Kidney (tissue), 14 donors: ENCODE data around the gene PIEZO2. TPM values are rescaled to one million over a fixed set of nuclear protein-coding genes. Genes with fewer than 3 reads are reported as not detected.

ENCODE experiments used
- DNase-seq, 5 donors: peaks; one replicate each; pipeline ENCODE4 v3.0.0-alpha.2; 2013 to 2020
- FAIRE-seq: peaks from 2 replicates; lab custom pipeline; 2012; peaks lifted over from hg19 to GRCh38; lab: Jason Lieb, UNC
- H3K27ac ChIP-seq, 2 donors: one replicate each; pipeline ENCODE4 v1.7.0; 2013; ENCODE audit warnings: low read depth in 2 of 2, low read length in 2 of 2, inconsistent platforms in 1 of 2
- H3K27me3 ChIP-seq: one replicate; pipeline ENCODE4 v1.7.1; 2013; ENCODE audit warnings: low read length, inconsistent platforms; ENCODE audit not compliant: control insufficient read depth, insufficient read depth
- H3K36me3 ChIP-seq, 3 donors: one replicate each; pipeline versions ENCODE4 v1.7.0 to v1.7.1; 2013; ENCODE audit warnings: low read length in 3 of 3, control low read depth in 1 of 3, inconsistent platforms in 1 of 3; ENCODE audit not compliant: insufficient read depth in 3 of 3, control insufficient read depth in 2 of 3
- H3K4me1 ChIP-seq, 3 donors: one replicate each; pipeline versions ENCODE4 v1.7.0 to v1.7.1; 2013; ENCODE audit warnings: low read length in 3 of 3, inconsistent platforms in 1 of 3, low read depth in 1 of 3; ENCODE audit not compliant: control insufficient read depth in 2 of 3, insufficient read depth in 2 of 3
- H3K4me3 ChIP-seq, 3 donors: one replicate each; pipeline versions ENCODE4 v1.7.0 to v1.8.1; 2013; ENCODE audit warnings: low read length in 3 of 3, control low read depth in 1 of 3, inconsistent platforms in 1 of 3
- H3K9ac ChIP-seq, 3 donors: one replicate each; pipeline versions ENCODE4 v1.7.0 to v1.7.1; 2013; ENCODE audit warnings: low read length in 3 of 3, control low read depth in 1 of 3, inconsistent platforms in 1 of 3
- H3K9me3 ChIP-seq, 3 donors: one replicate each; pipeline versions ENCODE4 v1.7.0 to v1.7.1; 2013; ENCODE audit warnings: low read length in 3 of 3, control low read depth in 1 of 3, inconsistent platforms in 1 of 3; ENCODE audit not compliant: control insufficient read depth in 2 of 3, insufficient read depth in 1 of 3
- intact Hi-C: fragments of 100-400 bp; cut with DNase I; formaldehyde crosslinking; loops from one replicate; pipeline ENCODE4 v1.11.1; 2022
- polyA plus RNA-seq: library from polyadenylated mRNA; stranded (reverse); fragments of 350-450 nt; fragmentation: Illumina TruSeq; extraction: RNeasy Lipid Tissue Mini Kit (QIAGEN cat#74804); gene quantifications from one replicate; pipeline ENCODE4 v1.2.3, GENCODE V29; 2014; ENCODE audit warnings: low read depth, low replicate concordance; ENCODE audit not compliant: insufficient read depth
- total RNA-seq: library from RNA; stranded (reverse); fragmentation: NEBNext Ultra II Directional; extraction: Animal tissue kit (Norgen Biotek cat#: 25700); gene quantifications from one replicate; pipeline ENCODE4 v1.2.1, GENCODE V29; 2021
- TF ChIP-seq, protein P1 (sequence below): IDR thresholded peaks from 3 replicates; pipeline ENCODE4 v1.5.1; 2012; ENCODE audit warnings: mild to moderate bottlenecking, moderate library complexity, borderline replicate concordance; ENCODE audit not compliant: insufficient read depth; ENCODE audit errors: extremely low read depth
- donor health status: control.
- donor health status: control.
- donor health status: control.
- donor health status: control.
- donor health status: control.
- donor health status: DM: yes; HTN: yes; CAD: no.
- donor health status: Normal renal cell carcinoma (clear cell type).

The PIEZO2 gene
- total and polyA plus RNA-seq, 2 donors from 2014 or later = 1.1 to 4.1 TPM

DNA sequence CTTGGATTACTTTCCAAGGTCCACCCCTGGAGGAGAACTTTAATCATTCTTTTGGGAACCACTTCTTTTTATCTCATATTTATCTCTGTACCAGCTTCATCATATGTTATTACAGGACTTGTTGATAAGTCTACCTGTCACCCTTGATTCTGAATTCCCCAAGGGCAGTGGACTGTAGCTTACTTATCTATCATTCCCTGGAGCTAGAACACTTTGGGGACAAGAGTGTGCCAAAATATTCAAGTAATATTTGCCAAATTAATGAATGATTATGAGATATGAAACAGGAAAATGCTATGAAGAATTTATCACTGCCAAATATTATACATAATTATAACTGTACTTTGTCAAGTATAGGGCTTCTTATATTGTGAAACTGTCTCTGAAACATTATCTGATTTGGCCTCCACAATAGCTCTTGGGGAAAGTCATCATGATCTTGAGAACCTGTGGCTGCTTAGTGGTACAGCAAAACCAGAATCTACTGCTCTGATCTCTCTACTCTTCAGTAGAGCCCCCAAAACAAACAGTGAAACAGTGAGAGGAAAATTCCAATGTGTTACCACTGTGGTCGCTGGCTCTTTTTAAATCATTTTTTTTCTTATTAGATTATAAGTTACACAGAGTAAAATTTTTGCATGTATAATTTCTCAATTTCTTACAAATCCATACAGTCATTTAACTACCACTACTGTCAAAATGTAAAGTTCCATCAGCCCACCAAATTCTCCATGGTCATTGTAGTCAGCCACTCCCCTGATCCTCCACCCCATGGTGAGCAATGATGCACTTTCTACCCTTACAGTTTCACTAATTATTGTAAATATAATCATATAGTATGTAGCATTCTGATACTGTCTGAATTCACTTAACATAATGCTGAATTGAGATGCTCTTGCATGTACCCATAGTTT is 197.5 kb downstream of the PIEZO2 start:
- H3K4me3 ChIP-seq = no peak overlapping the region
- TF ChIP-seq, protein P1, sequence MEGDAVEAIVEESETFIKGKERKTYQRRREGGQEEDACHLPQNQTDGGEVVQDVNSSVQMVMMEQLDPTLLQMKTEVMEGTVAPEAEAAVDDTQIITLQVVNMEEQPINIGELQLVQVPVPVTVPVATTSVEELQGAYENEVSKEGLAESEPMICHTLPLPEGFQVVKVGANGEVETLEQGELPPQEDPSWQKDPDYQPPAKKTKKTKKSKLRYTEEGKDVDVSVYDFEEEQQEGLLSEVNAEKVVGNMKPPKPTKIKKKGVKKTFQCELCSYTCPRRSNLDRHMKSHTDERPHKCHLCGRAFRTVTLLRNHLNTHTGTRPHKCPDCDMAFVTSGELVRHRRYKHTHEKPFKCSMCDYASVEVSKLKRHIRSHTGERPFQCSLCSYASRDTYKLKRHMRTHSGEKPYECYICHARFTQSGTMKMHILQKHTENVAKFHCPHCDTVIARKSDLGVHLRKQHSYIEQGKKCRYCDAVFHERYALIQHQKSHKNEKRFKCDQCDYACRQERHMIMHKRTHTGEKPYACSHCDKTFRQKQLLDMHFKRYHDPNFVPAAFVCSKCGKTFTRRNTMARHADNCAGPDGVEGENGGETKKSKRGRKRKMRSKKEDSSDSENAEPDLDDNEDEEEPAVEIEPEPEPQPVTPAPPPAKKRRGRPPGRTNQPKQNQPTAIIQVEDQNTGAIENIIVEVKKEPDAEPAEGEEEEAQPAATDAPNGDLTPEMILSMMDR = no peak
- intact Hi-C loops = no loop called here
- H3K36me3 ChIP-seq = no peaks in the 10 kb centered on the region
- no peak overlapping the region for H3K9ac ChIP-seq
- H3K27ac ChIP-seq = no peak overlapping the region
- no peak for FAIRE-seq
- H3K27me3 ChIP-seq = no peaks in the 10 kb centered on the region
- DNase-seq = no peak
- no peaks in the 10 kb centered on the region for H3K9me3 ChIP-seq
- no peaks in the 10 kb centered on the region for H3K4me1 ChIP-seq

DNA sequence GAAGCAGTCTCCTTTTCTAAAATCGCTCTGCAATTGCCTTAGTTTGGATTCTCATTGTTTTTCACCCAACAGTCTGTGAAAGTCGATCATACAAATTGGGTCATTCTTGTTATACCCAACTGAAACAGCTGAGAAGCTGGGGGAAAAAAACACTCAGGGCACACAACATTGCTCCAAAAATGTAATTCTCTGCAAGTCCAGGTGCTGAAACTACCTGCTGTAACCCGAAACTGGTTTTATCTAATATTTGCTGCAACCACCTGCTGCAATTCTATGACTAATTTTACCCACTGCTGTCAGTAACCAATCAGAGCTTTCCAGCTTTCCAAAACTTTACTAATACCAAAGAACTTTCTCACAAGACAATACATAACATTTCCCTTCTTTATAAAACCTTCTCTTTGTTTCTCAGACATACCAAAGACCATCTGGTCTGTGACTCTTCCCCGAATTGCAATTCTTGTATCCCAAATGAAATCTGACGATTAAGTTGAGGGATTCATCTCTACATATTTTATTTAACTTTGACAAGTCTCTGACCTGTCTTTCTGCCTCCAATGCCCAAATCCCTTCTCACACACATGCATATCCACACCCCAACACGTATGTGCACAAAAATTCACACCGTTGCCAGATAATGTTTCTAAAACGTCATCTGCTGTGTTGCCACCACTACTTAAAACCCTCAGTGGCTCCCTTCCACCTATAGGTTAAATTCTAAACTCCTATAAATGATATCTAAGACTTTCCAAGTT is 198.3 kb downstream of the PIEZO2 start:
- intact Hi-C loops = no loop called here
- H3K27ac ChIP-seq = no peak overlapping the region
- peaks cover 0 to 6% (median 4%) of the 10 kb centered on the region in 3 donors for H3K9me3 ChIP-seq
- H3K36me3 ChIP-seq = no peaks in the 10 kb centered on the region
- no peak for DNase-seq
- no peak for FAIRE-seq
- no peak overlapping the region for H3K4me3 ChIP-seq
- H3K27me3 ChIP-seq = no peaks in the 10 kb centered on the region
- no peak overlapping the region for H3K9ac ChIP-seq
- TF ChIP-seq, protein P1 = no peak
- H3K4me1 ChIP-seq = no peaks in the 10 kb centered on the region

DNA sequence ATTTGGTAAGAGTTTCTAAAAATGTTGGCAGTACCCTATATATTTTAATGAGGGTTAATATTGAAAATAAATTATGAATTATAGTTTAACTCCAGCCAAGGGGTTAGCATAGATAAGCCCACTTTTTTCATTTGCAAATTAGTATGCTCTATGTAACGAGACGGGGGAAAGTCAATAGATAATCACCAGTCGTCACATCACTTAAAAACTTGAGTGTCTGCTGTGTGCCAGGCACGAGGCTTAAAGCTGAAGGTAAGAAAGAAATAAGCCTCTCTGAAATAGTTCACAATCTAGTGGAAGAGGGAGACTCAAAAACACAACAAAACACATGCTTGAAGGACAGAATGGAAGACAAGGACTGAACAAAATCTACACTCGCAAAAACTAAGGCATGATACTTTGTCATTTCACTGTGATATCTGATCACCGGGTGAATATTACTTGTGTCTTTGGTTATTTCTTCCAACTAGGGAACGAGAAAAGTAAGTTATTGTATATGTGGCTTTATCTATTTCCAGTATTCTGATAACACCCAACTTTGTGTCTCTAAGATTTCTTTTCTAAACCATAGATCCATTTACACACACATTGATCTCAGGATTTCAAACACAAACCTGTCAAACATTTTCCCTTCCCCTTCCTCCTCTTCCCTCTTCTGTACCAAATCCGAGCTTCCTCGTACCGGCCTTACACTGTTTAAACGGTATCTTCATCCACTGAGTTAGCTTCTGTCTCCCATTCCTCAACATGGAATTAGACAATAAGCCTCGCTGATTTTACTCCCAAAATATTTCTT is 199.1 kb downstream of the PIEZO2 start:
- DNase-seq = no peak
- intact Hi-C loops = no loop called here
- Histone ChIP-seq H3K27me3 (no peaks in the 10 kb centered on the region), H3K4me1 (no peaks in the 10 kb centered on the region), H3K9me3 (peaks cover 0 to 13% (median 8%) of the 10 kb centered on the region in 3 donors), H3K4me3 (no peak overlapping the region), H3K9ac (no peak overlapping the region), H3K27ac (no peak overlapping the region), H3K36me3 (no peaks in the 10 kb centered on the region)
- FAIRE-seq = no peak
- TF ChIP-seq, protein P1 = no peak
